Measurements from ENCODE around the gene PJA2. TPM values are rescaled to one million over a fixed set of nuclear protein-coding genes. Genes with fewer than 3 reads are reported as not detected.

The PJA2 gene
- total and polyA plus RNA-seq, 9 donors = 58.8 to 122 (median 109) TPM

- Histone ChIP-seq H3K27ac (no peak overlapping the region), H3K4me1 (ENCODE audit: insufficient read depth) (peaks cover 5% of the 10 kb centered on the region), H3K27me3 (no peaks in the 10 kb centered on the region), H3K9me3 (no peaks in the 10 kb centered on the region), H3K36me3 (no peaks in the 10 kb centered on the region), H3K4me3 (no peak overlapping the region)
- 75 to 82% (median 80%) methylated on average over 4 of the region's 4 CpGs for WGBS, 3 donors
- intact Hi-C loops (cut with DNase I) = no loop called here
- no peak for DNase-seq
- no peak for TF ChIP-seq EP300 (IDR thresholded peaks at IDR 0.05)
- TF ChIP-seq CTCF (IDR thresholded peaks at IDR 0.05) = no peak
- TF ChIP-seq POLR2A (IDR thresholded peaks at IDR 0.05) = no peak
These were observed 22.3 kb downstream of the PJA2 start for GRCh38 chr5:109387408-109387974.

GRCh38 chr5:109378095-109378494 is 31.7 kb downstream of the PJA2 start:
- TF ChIP-seq EP300 (IDR thresholded peaks at IDR 0.05) (no peak), CTCF (IDR thresholded peaks at IDR 0.05) (no peak), POLR2A (IDR thresholded peaks at IDR 0.05) (no peak)
- no peak for DNase-seq
- 97 to 99% (median 98%) methylated on average over 2 of the region's 2 CpGs for WGBS, 3 donors
- H3K4me3 ChIP-seq = no peak overlapping the region
- no peaks in the 10 kb centered on the region for H3K4me1 ChIP-seq (ENCODE audit: insufficient read depth)
- no peaks in the 10 kb centered on the region for H3K27me3 ChIP-seq
- intact Hi-C loops (cut with DNase I) = no loop called here
- H3K27ac ChIP-seq = no peak overlapping the region
- H3K9me3 ChIP-seq = no peaks in the 10 kb centered on the region
- H3K36me3 ChIP-seq = no peaks in the 10 kb centered on the region

GRCh38 chr5:109374625-109375024 is 35.1 kb downstream of the PJA2 start:
- H3K9me3 ChIP-seq = no peaks in the 10 kb centered on the region
- DNase-seq = no peak
- no peaks in the 10 kb centered on the region for H3K36me3 ChIP-seq
- no peak for TF ChIP-seq CTCF (IDR thresholded peaks at IDR 0.05)
- no peak for TF ChIP-seq POLR2A (IDR thresholded peaks at IDR 0.05)
- TF ChIP-seq EP300 (IDR thresholded peaks at IDR 0.05) = no peak
- H3K4me1 ChIP-seq (ENCODE audit: insufficient read depth) = no peaks in the 10 kb centered on the region
- intact Hi-C loops (cut with DNase I) = no loop called here
- H3K27ac ChIP-seq = no peak overlapping the region
- no peak overlapping the region for H3K4me3 ChIP-seq
- H3K27me3 ChIP-seq = no peaks in the 10 kb centered on the region

- Histone ChIP-seq H3K4me1 (ENCODE audit: insufficient read depth) (no peaks in the 10 kb centered on the region), H3K27ac (no peak overlapping the region), H3K9me3 (no peaks in the 10 kb centered on the region), H3K27me3 (no peaks in the 10 kb centered on the region), H3K36me3 (no peaks in the 10 kb centered on the region), H3K4me3 (no peak overlapping the region)
- no peak for TF ChIP-seq EP300 (IDR thresholded peaks at IDR 0.05)
- no peak for TF ChIP-seq CTCF (IDR thresholded peaks at IDR 0.05)
- no peak for TF ChIP-seq POLR2A (IDR thresholded peaks at IDR 0.05)
- intact Hi-C loops (cut with DNase I) = no loop called here
- no peak for DNase-seq
These were observed 35.8 kb downstream of the PJA2 start for GRCh38 chr5:109373932-109374331.
